Measurements from ENCODE around the gene FHIT.

FHIT gene

DNA sequence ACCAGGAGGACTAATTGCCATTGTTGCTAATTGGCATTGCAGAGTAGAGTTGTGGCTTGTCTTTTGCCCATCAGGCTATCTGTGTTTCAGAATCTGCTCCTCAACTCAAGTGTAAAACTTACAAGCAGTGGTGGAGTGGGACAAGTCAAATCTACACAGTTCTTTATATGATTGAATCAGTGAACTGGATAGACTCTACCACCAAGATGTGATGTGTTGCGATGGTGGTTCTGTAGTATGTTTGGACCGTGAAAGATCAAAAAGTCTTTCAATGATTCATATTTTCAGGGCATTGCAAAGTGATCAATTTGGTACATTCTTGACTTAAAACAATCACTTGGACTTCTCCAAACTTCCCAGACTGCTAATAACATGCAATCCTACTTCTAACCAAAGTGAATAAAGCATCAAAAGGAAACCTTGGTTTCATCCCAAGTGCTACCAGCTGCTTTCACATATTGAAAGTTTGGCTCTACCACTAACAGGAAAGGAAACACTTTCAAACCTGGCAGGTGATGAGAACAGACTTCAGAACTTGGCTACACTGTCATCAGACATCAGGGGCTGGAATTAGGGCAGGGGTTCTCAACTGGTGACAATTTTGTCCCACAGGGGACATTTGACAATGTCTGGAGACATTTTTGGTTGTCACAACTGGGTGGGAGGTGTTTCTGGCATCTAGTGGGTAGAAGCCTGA is 1356.7 kb downstream of the FHIT start:
- H3K27ac ChIP-seq (ENCODE audit: low read depth, low read length), result no peak overlapping the region
- no peaks in the 10 kb centered on the region for H3K9me3 ChIP-seq (ENCODE audit: control insufficient read depth in 5 of 5, low read length in 5 of 5)
- no peaks in the 10 kb centered on the region for H3K36me3 ChIP-seq (ENCODE audit: control insufficient read depth in 5 of 5, insufficient read depth in 5 of 5, low read length in 5 of 5)
- H3K9ac ChIP-seq (ENCODE audit: low read length in 5 of 5), result no peak overlapping the region
- H3K4me1 ChIP-seq (ENCODE audit: control insufficient read depth in 5 of 5, insufficient read depth in 5 of 5, low read length in 5 of 5), result no peaks in the 10 kb centered on the region
- no peaks in the 10 kb centered on the region for H3K27me3 ChIP-seq (ENCODE audit: control insufficient read depth in 5 of 5, insufficient read depth in 4 of 5, low read length in 5 of 5)
- no peak overlapping the region for H3K4me3 ChIP-seq (ENCODE audit: low read depth in 1 of 5, low read length in 5 of 5)

DNA sequence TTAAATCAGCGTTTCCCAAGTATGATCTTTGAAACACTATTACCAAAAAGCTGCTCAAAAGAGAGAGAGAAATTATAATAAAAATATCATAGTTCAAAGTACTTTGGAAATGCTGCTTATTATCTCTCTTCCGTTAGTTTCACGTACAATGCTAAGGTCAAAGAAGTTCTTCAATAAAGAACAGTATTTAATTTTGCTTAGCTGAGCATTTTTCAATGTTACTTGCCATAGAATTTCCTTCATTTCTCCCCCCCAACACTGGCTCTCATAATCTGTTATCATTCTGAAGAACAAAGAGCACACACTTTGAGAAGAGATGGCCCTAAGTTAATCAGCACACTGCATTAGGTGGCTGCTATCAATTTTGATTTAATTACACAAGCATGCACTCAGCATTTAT is 1360.6 kb downstream of the FHIT start:
- Histone ChIP-seq H3K27ac (ENCODE audit: low read depth, low read length) (no peak overlapping the region), H3K9me3 (ENCODE audit: control insufficient read depth in 5 of 5, low read length in 5 of 5) (no peaks in the 10 kb centered on the region), H3K9ac (ENCODE audit: low read length in 5 of 5) (no peak overlapping the region), H3K4me1 (ENCODE audit: control insufficient read depth in 5 of 5, insufficient read depth in 5 of 5, low read length in 5 of 5) (no peaks in the 10 kb centered on the region), H3K27me3 (ENCODE audit: control insufficient read depth in 5 of 5, insufficient read depth in 4 of 5, low read length in 5 of 5) (no peaks in the 10 kb centered on the region), H3K4me3 (ENCODE audit: low read depth in 1 of 5, low read length in 5 of 5) (no peak overlapping the region), H3K36me3 (ENCODE audit: control insufficient read depth in 5 of 5, insufficient read depth in 5 of 5, low read length in 5 of 5) (no peaks in the 10 kb centered on the region)

DNA sequence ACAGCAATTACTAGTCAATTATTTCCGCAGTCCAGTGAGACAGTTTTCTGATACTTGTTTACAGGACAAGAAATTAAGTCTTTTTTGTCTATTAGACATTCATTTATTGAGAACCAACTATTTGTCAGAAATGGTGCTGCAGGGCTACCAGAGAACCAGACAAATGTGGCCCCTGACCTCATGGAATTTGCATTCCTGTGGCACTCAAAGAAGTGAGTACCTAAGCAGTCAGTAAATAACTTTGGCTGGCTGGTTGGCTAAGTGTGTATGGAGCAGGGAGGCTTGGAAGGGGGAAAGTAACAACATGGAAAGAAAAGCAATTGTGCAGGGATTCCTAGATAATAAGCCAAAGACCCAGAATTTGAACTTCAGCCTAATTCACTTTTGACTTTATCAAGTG is 1364.5 kb downstream of the FHIT start:
- no peak overlapping the region for H3K9ac ChIP-seq (ENCODE audit: low read length in 5 of 5)
- no peaks in the 10 kb centered on the region for H3K27me3 ChIP-seq (ENCODE audit: control insufficient read depth in 5 of 5, insufficient read depth in 4 of 5, low read length in 5 of 5)
- H3K4me3 ChIP-seq (ENCODE audit: low read depth in 1 of 5, low read length in 5 of 5), result no peak overlapping the region
- peaks cover 0 to 3% (median 0%) of the 10 kb centered on the region in 5 donors for H3K4me1 ChIP-seq (ENCODE audit: control insufficient read depth in 5 of 5, insufficient read depth in 5 of 5, low read length in 5 of 5)
- H3K27ac ChIP-seq (ENCODE audit: low read depth, low read length), result no peak overlapping the region
- no peaks in the 10 kb centered on the region for H3K9me3 ChIP-seq (ENCODE audit: control insufficient read depth in 5 of 5, low read length in 5 of 5)
- no peaks in the 10 kb centered on the region for H3K36me3 ChIP-seq (ENCODE audit: control insufficient read depth in 5 of 5, insufficient read depth in 5 of 5, low read length in 5 of 5)

DNA sequence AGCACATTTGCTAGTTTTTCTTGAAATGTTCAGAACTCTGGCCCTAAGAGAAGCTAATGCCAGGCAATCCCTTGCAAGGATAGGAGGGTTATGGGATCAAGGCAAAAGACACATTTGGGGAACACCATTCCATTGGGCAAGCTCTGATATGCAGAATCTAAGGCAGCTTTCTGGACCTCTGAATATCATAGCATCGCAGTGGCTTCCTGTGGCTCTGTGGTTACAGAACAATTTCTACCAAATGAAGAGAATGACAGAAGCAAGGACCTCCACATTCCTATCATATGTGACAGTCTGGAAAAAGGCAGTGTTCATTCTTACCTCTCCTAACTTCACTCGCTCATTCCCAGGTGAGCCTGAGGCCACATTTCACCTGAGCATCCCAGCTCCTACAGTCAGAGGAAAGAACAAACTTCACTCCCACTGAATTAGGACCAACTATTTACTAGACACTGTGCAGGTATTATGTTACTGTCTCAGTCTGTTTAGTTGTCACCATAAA is 1365.3 kb downstream of the FHIT start:
- Histone ChIP-seq H3K9ac (ENCODE audit: low read length in 5 of 5) (no peak overlapping the region), H3K27me3 (ENCODE audit: control insufficient read depth in 5 of 5, insufficient read depth in 4 of 5, low read length in 5 of 5) (no peaks in the 10 kb centered on the region), H3K9me3 (ENCODE audit: control insufficient read depth in 5 of 5, low read length in 5 of 5) (no peaks in the 10 kb centered on the region), H3K36me3 (ENCODE audit: control insufficient read depth in 5 of 5, insufficient read depth in 5 of 5, low read length in 5 of 5) (no peaks in the 10 kb centered on the region), H3K4me3 (ENCODE audit: low read depth in 1 of 5, low read length in 5 of 5) (no peak overlapping the region), H3K4me1 (ENCODE audit: control insufficient read depth in 5 of 5, insufficient read depth in 5 of 5, low read length in 5 of 5) (peaks cover 0 to 3% (median 0%) of the 10 kb centered on the region in 5 donors), H3K27ac (ENCODE audit: low read depth, low read length) (no peak overlapping the region)

DNA sequence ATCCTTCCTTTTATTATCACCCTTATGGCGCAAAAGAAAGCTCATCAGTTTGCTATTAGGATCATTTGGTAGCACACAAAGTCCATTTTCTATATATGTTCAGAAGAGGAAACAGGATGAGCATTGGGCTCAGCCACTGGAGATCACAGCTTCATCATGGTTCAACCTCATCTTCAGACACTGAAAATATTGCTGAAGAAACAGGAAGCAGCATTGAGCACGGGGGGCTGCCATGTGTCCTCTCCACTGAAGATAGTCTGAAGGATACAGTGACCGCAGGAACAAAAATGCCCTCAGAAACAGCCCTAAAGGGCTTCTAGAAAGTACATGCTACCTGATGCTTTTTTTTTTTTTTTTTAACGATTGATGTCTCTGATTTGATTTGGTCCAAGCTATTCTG is 1366.2 kb downstream of the FHIT start:
- H3K27me3 ChIP-seq (ENCODE audit: control insufficient read depth in 5 of 5, insufficient read depth in 4 of 5, low read length in 5 of 5), result no peaks in the 10 kb centered on the region

DNA sequence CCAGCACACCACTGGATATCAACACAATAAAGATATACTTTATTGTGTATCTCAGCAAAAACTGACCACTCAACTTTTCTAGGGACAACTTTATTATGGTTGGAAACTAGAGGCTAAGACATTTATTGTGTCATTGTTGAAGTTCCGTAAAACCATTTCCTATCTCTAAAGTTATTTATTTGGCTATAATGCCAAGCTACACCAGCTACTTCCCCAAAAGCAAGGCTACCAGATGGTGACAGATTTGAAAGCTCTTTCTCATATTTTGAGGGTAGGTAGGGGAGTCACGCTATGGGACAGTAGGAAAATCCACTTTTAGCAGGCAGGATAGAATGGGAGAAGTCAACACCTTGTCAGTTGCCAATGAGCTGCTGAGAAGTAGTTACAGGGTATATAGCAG is 1366.8 kb downstream of the FHIT start:
- Histone ChIP-seq H3K27me3 (ENCODE audit: control insufficient read depth in 5 of 5, insufficient read depth in 4 of 5, low read length in 5 of 5) (no peaks in the 10 kb centered on the region), H3K9ac (ENCODE audit: low read length in 5 of 5) (no peak overlapping the region), H3K4me3 (ENCODE audit: low read depth in 1 of 5, low read length in 5 of 5) (no peak overlapping the region)

More for the DNA sequence above, 1366.2 kb downstream of the FHIT start:
- Histone ChIP-seq H3K9me3 (ENCODE audit: control insufficient read depth in 5 of 5, low read length in 5 of 5) (no peaks in the 10 kb centered on the region), H3K4me1 (ENCODE audit: control insufficient read depth in 5 of 5, insufficient read depth in 5 of 5, low read length in 5 of 5) (peaks cover 0 to 3% (median 0%) of the 10 kb centered on the region in 5 donors), H3K9ac (ENCODE audit: low read length in 5 of 5) (no peak overlapping the region), H3K27ac (ENCODE audit: low read depth, low read length) (no peak overlapping the region), H3K36me3 (ENCODE audit: control insufficient read depth in 5 of 5, insufficient read depth in 5 of 5, low read length in 5 of 5) (no peaks in the 10 kb centered on the region), H3K4me3 (ENCODE audit: low read depth in 1 of 5, low read length in 5 of 5) (no peak overlapping the region)

DNA sequence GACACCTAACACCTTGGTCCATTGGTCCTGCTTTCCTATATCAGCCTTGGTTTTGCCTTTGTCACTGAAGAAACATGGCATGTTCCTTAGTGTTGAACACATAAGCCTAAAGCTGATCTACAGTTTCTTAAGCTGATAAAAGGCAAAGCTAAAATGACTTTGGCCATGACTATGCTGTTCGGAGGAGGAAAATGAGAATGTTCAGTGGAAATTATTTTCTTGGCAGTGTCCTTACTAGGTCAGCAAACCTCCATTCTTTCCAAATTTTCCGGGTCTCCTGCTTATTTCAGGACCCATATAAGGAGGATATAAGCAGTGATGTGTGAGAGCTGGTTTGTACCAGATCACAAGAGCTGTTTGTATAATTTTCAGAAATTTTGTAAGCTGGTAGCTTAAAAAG is 1368.5 kb downstream of the FHIT start:
- no peak overlapping the region for H3K27ac ChIP-seq (ENCODE audit: low read depth, low read length)
- no peak overlapping the region for H3K9ac ChIP-seq (ENCODE audit: low read length in 5 of 5)
- no peaks in the 10 kb centered on the region for H3K27me3 ChIP-seq (ENCODE audit: control insufficient read depth in 5 of 5, insufficient read depth in 4 of 5, low read length in 5 of 5)
- peaks cover 0 to 3% (median 0%) of the 10 kb centered on the region in 5 donors for H3K4me1 ChIP-seq (ENCODE audit: control insufficient read depth in 5 of 5, insufficient read depth in 5 of 5, low read length in 5 of 5)
- H3K9me3 ChIP-seq (ENCODE audit: control insufficient read depth in 5 of 5, low read length in 5 of 5), result no peaks in the 10 kb centered on the region
- H3K4me3 ChIP-seq (ENCODE audit: low read depth in 1 of 5, low read length in 5 of 5), result no peak overlapping the region
- H3K36me3 ChIP-seq (ENCODE audit: control insufficient read depth in 5 of 5, insufficient read depth in 5 of 5, low read length in 5 of 5), result no peaks in the 10 kb centered on the region

More for the DNA sequence above, 1366.8 kb downstream of the FHIT start:
- H3K27ac ChIP-seq (ENCODE audit: low read depth, low read length), result no peak overlapping the region
- no peaks in the 10 kb centered on the region for H3K9me3 ChIP-seq (ENCODE audit: control insufficient read depth in 5 of 5, low read length in 5 of 5)
- peaks cover 0 to 3% (median 0%) of the 10 kb centered on the region in 5 donors for H3K4me1 ChIP-seq (ENCODE audit: control insufficient read depth in 5 of 5, insufficient read depth in 5 of 5, low read length in 5 of 5)
- no peaks in the 10 kb centered on the region for H3K36me3 ChIP-seq (ENCODE audit: control insufficient read depth in 5 of 5, insufficient read depth in 5 of 5, low read length in 5 of 5)

DNA sequence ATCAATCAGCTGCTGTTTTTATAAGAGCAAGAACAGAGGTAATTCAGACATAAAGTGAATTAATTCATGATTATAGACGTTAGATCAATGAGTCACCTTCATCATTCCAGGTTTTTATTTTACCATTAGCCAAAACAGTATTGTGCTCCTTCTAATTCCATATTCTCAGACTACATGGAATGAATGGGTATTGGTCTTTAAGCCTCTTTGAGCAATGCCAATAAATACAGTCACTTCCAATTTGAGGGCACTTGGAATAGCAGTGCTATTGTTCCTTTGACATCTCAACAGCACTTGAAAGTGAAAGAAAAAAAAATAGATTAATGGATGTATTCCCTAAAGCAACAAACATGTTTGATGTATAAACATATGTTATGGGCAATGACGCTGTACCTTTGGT is 1370.5 kb downstream of the FHIT start:
- H3K4me3 ChIP-seq (ENCODE audit: low read depth in 1 of 5, low read length in 5 of 5), result no peak overlapping the region
- no peaks in the 10 kb centered on the region for H3K9me3 ChIP-seq (ENCODE audit: control insufficient read depth in 5 of 5, low read length in 5 of 5)
- no peaks in the 10 kb centered on the region for H3K36me3 ChIP-seq (ENCODE audit: control insufficient read depth in 5 of 5, insufficient read depth in 5 of 5, low read length in 5 of 5)

DNA sequence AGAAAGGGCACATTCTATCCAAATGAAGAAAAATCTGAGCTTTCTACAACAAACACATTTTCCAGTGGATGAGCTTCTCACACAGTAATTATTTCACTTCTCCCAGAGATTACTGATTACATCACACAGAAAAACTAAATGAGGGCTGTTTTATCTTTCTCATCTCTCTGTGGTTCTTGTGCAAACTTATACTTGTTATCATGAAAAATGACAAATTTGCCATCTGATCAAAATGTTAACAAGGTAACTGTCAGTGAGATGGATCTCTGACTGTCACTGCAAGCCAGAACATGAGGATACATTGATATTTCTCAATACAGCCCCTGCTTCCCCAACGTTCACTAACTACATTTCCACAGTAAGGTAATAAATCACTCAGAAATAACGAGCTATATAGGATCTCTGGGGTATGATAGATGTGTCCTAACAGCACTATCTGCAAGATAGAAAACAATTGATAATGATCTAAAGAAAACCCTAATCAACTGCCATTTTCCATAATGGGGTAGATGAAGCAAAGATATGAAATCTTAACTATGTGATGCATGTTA is 1372.1 kb downstream of the FHIT start:
- Histone ChIP-seq H3K4me3 (ENCODE audit: low read depth in 1 of 5, low read length in 5 of 5) (no peak overlapping the region), H3K27me3 (ENCODE audit: control insufficient read depth in 5 of 5, insufficient read depth in 4 of 5, low read length in 5 of 5) (no peaks in the 10 kb centered on the region), H3K4me1 (ENCODE audit: control insufficient read depth in 5 of 5, insufficient read depth in 5 of 5, low read length in 5 of 5) (peaks cover 0 to 5% (median 3%) of the 10 kb centered on the region in 5 donors), H3K27ac (ENCODE audit: low read depth, low read length) (no peak overlapping the region), H3K9ac (ENCODE audit: low read length in 5 of 5) (no peak overlapping the region), H3K9me3 (ENCODE audit: control insufficient read depth in 5 of 5, low read length in 5 of 5) (no peaks in the 10 kb centered on the region), H3K36me3 (ENCODE audit: control insufficient read depth in 5 of 5, insufficient read depth in 5 of 5, low read length in 5 of 5) (no peaks in the 10 kb centered on the region)

More for the DNA sequence above, 1370.5 kb downstream of the FHIT start:
- H3K9ac ChIP-seq (ENCODE audit: low read length in 5 of 5), result no peak overlapping the region
- no peaks in the 10 kb centered on the region for H3K27me3 ChIP-seq (ENCODE audit: control insufficient read depth in 5 of 5, insufficient read depth in 4 of 5, low read length in 5 of 5)
- H3K27ac ChIP-seq (ENCODE audit: low read depth, low read length), result no peak overlapping the region
- peaks cover 0 to 8% (median 0%) of the 10 kb centered on the region in 5 donors for H3K4me1 ChIP-seq (ENCODE audit: control insufficient read depth in 5 of 5, insufficient read depth in 5 of 5, low read length in 5 of 5)

DNA sequence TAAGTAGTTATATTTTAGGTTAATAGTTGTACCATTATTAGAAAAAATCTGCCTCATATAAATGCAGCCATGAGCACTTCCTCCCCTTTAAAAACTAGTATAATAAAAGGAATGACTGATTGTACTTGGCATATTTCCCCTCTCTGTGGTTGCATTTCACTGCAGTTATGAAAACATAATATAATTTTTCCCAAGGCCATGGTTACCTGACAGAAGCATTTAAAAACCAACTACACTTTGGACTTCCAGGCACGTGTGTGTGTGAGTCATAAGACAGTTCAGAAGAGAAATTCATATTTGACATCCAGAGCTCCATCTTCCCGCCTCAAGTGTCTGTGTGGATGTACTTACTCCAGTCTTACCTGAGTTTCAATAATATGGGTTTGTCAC is 1373.2 kb downstream of the FHIT start:
- peaks cover 0 to 9% (median 3%) of the 10 kb centered on the region in 5 donors for H3K4me1 ChIP-seq (ENCODE audit: control insufficient read depth in 5 of 5, insufficient read depth in 5 of 5, low read length in 5 of 5)
- H3K27ac ChIP-seq (ENCODE audit: low read depth, low read length), result no peak overlapping the region
- no peak overlapping the region for H3K4me3 ChIP-seq (ENCODE audit: low read depth in 1 of 5, low read length in 5 of 5)
- H3K9me3 ChIP-seq (ENCODE audit: control insufficient read depth in 5 of 5, low read length in 5 of 5), result no peaks in the 10 kb centered on the region
- H3K27me3 ChIP-seq (ENCODE audit: control insufficient read depth in 5 of 5, insufficient read depth in 4 of 5, low read length in 5 of 5), result no peaks in the 10 kb centered on the region
- H3K36me3 ChIP-seq (ENCODE audit: control insufficient read depth in 5 of 5, insufficient read depth in 5 of 5, low read length in 5 of 5), result no peaks in the 10 kb centered on the region
- no peak overlapping the region for H3K9ac ChIP-seq (ENCODE audit: low read length in 5 of 5)
